GM23338 (cell line): Measurements from ENCODE around the gene ASXL3. TPM values are rescaled to one million over a fixed set of nuclear protein-coding genes. Genes with fewer than 3 reads are reported as not detected.

ENCODE experiments used
- ATAC-seq: fragments of 200-7000 bp; cut with Tn5 transposase; 3 replicates; pipeline ENCODE4 v1.9.1; 2020
- DNase-seq: peaks from one replicate; pipeline ENCODE4 v3.0.0-alpha.2; 2015; ENCODE audit warnings: low spot score
- H2AFZ ChIP-seq: fragments of 200-600 bp; sonication (generic); 2 replicates; pipeline ENCODE4 v1.8.0; 2016; ENCODE audit warnings: antibody characterized with exemption, mild to moderate bottlenecking, moderate library complexity
- H3F3A ChIP-seq: fragments of 200-600 bp; sonication (generic); replicated peaks from 2 replicates; pipeline ENCODE4 v1.8.0; 2017; ENCODE audit warnings: antibody characterized with exemption, mixed run types, low read depth
- H3K27ac ChIP-seq: fragments of 200-600 bp; sonication (generic); 2 replicates; pipeline ENCODE4 v1.6.1; 2016; ENCODE audit warnings: low read depth
- H3K27me3 ChIP-seq: fragments of 200-600 bp; sonication (generic); 2 replicates; pipeline ENCODE4 v1.8.0; 2016; ENCODE audit warnings: mild to moderate bottlenecking, mixed run types, moderate library complexity; ENCODE audit not compliant: insufficient read depth
- H3K36me3 ChIP-seq: fragments of 200-600 bp; sonication (generic); 2 replicates; pipeline ENCODE4 v1.8.0; 2016; ENCODE audit warnings: mild to moderate bottlenecking; ENCODE audit not compliant: insufficient read depth
- H3K4me1 ChIP-seq: fragments of 200-600 bp; sonication (generic); 2 replicates; pipeline ENCODE4 v1.8.0; 2016; ENCODE audit warnings: mild to moderate bottlenecking, moderate library complexity; ENCODE audit not compliant: insufficient read depth
- H3K4me2 ChIP-seq: fragments of 200-600 bp; sonication (generic); 2 replicates; pipeline ENCODE4 v1.7.1; 2017; ENCODE audit warnings: mixed run types
- H3K4me3 ChIP-seq: fragments of 200-600 bp; sonication (generic); 2 replicates; pipeline ENCODE4 v1.6.1; 2016; ENCODE audit warnings: mixed run types
- H3K79me2 ChIP-seq: fragments of 200-600 bp; sonication (generic); replicated peaks from 2 replicates; pipeline ENCODE4 v1.8.0; 2017; ENCODE audit warnings: mild to moderate bottlenecking; ENCODE audit not compliant: insufficient read depth
- H3K9me2 ChIP-seq: fragments of 200-600 bp; sonication (generic); 2 replicates; pipeline ENCODE4 v1.8.0; 2017; ENCODE audit not compliant: insufficient read depth
- H4K20me1 ChIP-seq: fragments of 200-600 bp; sonication (generic); replicated peaks from 2 replicates; pipeline ENCODE4 v1.8.0; 2017; ENCODE audit warnings: mild to moderate bottlenecking; ENCODE audit not compliant: insufficient read depth
- H3K27ac Mint-ChIP-seq: 2 replicates; pipeline ENCODE4 v1.8.0; 2020; ENCODE audit warnings: inconsistent platforms, mild to moderate bottlenecking, moderate library complexity, mixed read lengths
- H3K27me3 Mint-ChIP-seq: 3 replicates; pipeline ENCODE4 v1.8.0; 2022; ENCODE audit warnings: low read depth, mild to moderate bottlenecking, moderate library complexity, mixed read lengths, inconsistent platforms; ENCODE audit not compliant: insufficient read depth, poor library complexity
- H3K36me3 Mint-ChIP-seq: 3 replicates; pipeline ENCODE4 v1.8.0; 2021; ENCODE audit warnings: low read depth, mild to moderate bottlenecking, inconsistent platforms, moderate library complexity, mixed read lengths
- H3K4me1 Mint-ChIP-seq: 3 replicates; pipeline ENCODE4 v1.8.0; 2020; ENCODE audit warnings: mild to moderate bottlenecking, inconsistent platforms, mixed read lengths
- H3K4me3 Mint-ChIP-seq: 3 replicates; pipeline ENCODE4 v1.8.0; 2021; ENCODE audit warnings: moderate library complexity, mild to moderate bottlenecking, inconsistent platforms, mixed read lengths
- H3K9me3 Mint-ChIP-seq: 3 replicates; pipeline ENCODE4 v1.8.0; 2020; ENCODE audit warnings: moderate library complexity, mild to moderate bottlenecking, inconsistent platforms, mixed read lengths
- CREB1 ChIP-seq: fragments of 250-450 bp; sonication (Bioruptor Pico); IDR thresholded peaks from 2 replicates; pipeline ENCODE4 v1.5.0; 2020; ENCODE audit warnings: low read depth, mild to moderate bottlenecking, moderate library complexity
- CTCF ChIP-seq, 2 experiments: fragments of 200-600 bp in 1 of 2; sonication (generic) in 1 of 2; conservative IDR thresholded peaks; 2 replicates each; pipeline versions ENCODE4 v1.5.1 to v1.6.1; 2016 to 2017; ENCODE audit warnings: antibody characterized with exemption in 2 of 2, low read depth in 2 of 2, mild to moderate bottlenecking in 2 of 2, moderate library complexity in 1 of 2
- EZH2 ChIP-seq: fragments of 200-600 bp; sonication (generic); IDR thresholded peaks from one replicate; pipeline ENCODE4 v1.8.0; 2017; ENCODE audit warnings: antibody characterized with exemption, mild to moderate bottlenecking, low read depth; ENCODE audit not compliant: unreplicated experiment
- EZH2phosphoT487 ChIP-seq: fragments of 200-600 bp; sonication (generic); IDR thresholded peaks from one replicate; pipeline ENCODE4 v1.8.1; 2018; ENCODE audit warnings: antibody characterized with exemption; ENCODE audit not compliant: unreplicated experiment
- JUNB ChIP-seq: IDR thresholded peaks from one replicate; pipeline ENCODE4 v1.6.1; 2016; ENCODE audit warnings: antibody characterized with exemption; ENCODE audit not compliant: unreplicated experiment
- NANOG ChIP-seq: IDR thresholded peaks from 2 replicates; pipeline ENCODE4 v1.6.1; 2016; ENCODE audit warnings: antibody characterized with exemption, borderline replicate concordance
- POLR2AphosphoS5 ChIP-seq: IDR thresholded peaks from 2 replicates; pipeline ENCODE4 v1.6.1; 2016; ENCODE audit warnings: antibody characterized with exemption, low read depth
- STAT1 ChIP-seq: IDR thresholded peaks from one replicate; pipeline ENCODE4 v1.6.1; 2016; ENCODE audit warnings: antibody characterized with exemption; ENCODE audit not compliant: unreplicated experiment
- ZNF114 ChIP-seq: fragments of 250-450 bp; sonication (Bioruptor Pico); IDR thresholded peaks from 2 replicates; pipeline ENCODE4 v1.5.0; 2020; ENCODE audit warnings: mild to moderate bottlenecking, moderate library complexity
- ZNF331 ChIP-seq: fragments of 250-450 bp; sonication (Bioruptor Pico); IDR thresholded peaks from 2 replicates; pipeline ENCODE4 v1.5.0; 2020; ENCODE audit warnings: low read depth, mild to moderate bottlenecking, moderate library complexity
- polyA plus RNA-seq: library from polyadenylated mRNA; unstranded; fragments of >200 nt; fragmentation: Nextera tagmentation; extraction: Ambion mirVana; gene quantifications from 2 replicates; pipeline ENCODE4 v1.2.1, GENCODE V29; 2016
- total RNA-seq: library from RNA; depleted of rRNA; stranded (reverse); fragments of >200 nt; shearing (Covaris generic); gene quantifications from 2 replicates; pipeline ENCODE4 v1.2.3, GENCODE V29; 2014
- TF ChIP-seq, protein P1 (sequence below): IDR thresholded peaks from 2 replicates; pipeline ENCODE4 v1.6.1; 2016; ENCODE audit warnings: antibody characterized with exemption
- TF ChIP-seq, protein P2 (sequence below): fragments of 250-450 bp; sonication (Bioruptor Pico); IDR thresholded peaks from 2 replicates; pipeline ENCODE4 v1.5.0; 2020; ENCODE audit warnings: mild to moderate bottlenecking, moderate library complexity
- TF ChIP-seq, protein P3 (sequence below): IDR thresholded peaks from one replicate; pipeline ENCODE4 v1.6.1; 2018; ENCODE audit warnings: antibody characterized with exemption; ENCODE audit not compliant: unreplicated experiment

ASXL3 gene
- total and polyA plus RNA-seq, 2 experiments from 2014 or later: 0.23 to 1.4 TPM

- H3K27ac Mint-ChIP-seq: no peak overlapping the region
- Histone ChIP-seq H4K20me1 (no peaks in the 10 kb centered on the region), H3K79me2 (no peaks in the 10 kb centered on the region), H3K4me3 (no peak overlapping the region), H3F3A (no peaks in the 10 kb centered on the region), H2AFZ (no peak overlapping the region), H3K9me2 (no peaks in the 10 kb centered on the region), H3K27me3 (no peaks in the 10 kb centered on the region), H3K4me1 (peaks cover 5% of the 10 kb centered on the region; the same call in 1 of the 2 replicates), H3K36me3 (no peaks in the 10 kb centered on the region), H3K4me2 (no peak overlapping the region), H3K27ac (no peak overlapping the region)
- DNase-seq (no peak), ATAC-seq (no peak)
- TF ChIP-seq, protein P1, sequence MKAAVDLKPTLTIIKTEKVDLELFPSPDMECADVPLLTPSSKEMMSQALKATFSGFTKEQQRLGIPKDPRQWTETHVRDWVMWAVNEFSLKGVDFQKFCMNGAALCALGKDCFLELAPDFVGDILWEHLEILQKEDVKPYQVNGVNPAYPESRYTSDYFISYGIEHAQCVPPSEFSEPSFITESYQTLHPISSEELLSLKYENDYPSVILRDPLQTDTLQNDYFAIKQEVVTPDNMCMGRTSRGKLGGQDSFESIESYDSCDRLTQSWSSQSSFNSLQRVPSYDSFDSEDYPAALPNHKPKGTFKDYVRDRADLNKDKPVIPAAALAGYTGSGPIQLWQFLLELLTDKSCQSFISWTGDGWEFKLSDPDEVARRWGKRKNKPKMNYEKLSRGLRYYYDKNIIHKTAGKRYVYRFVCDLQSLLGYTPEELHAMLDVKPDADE: no peak
- TF ChIP-seq POLR2AphosphoS5: no peak
- no peak for TF ChIP-seq CREB1
- TF ChIP-seq JUNB: no peak
- TF ChIP-seq, protein P2, sequence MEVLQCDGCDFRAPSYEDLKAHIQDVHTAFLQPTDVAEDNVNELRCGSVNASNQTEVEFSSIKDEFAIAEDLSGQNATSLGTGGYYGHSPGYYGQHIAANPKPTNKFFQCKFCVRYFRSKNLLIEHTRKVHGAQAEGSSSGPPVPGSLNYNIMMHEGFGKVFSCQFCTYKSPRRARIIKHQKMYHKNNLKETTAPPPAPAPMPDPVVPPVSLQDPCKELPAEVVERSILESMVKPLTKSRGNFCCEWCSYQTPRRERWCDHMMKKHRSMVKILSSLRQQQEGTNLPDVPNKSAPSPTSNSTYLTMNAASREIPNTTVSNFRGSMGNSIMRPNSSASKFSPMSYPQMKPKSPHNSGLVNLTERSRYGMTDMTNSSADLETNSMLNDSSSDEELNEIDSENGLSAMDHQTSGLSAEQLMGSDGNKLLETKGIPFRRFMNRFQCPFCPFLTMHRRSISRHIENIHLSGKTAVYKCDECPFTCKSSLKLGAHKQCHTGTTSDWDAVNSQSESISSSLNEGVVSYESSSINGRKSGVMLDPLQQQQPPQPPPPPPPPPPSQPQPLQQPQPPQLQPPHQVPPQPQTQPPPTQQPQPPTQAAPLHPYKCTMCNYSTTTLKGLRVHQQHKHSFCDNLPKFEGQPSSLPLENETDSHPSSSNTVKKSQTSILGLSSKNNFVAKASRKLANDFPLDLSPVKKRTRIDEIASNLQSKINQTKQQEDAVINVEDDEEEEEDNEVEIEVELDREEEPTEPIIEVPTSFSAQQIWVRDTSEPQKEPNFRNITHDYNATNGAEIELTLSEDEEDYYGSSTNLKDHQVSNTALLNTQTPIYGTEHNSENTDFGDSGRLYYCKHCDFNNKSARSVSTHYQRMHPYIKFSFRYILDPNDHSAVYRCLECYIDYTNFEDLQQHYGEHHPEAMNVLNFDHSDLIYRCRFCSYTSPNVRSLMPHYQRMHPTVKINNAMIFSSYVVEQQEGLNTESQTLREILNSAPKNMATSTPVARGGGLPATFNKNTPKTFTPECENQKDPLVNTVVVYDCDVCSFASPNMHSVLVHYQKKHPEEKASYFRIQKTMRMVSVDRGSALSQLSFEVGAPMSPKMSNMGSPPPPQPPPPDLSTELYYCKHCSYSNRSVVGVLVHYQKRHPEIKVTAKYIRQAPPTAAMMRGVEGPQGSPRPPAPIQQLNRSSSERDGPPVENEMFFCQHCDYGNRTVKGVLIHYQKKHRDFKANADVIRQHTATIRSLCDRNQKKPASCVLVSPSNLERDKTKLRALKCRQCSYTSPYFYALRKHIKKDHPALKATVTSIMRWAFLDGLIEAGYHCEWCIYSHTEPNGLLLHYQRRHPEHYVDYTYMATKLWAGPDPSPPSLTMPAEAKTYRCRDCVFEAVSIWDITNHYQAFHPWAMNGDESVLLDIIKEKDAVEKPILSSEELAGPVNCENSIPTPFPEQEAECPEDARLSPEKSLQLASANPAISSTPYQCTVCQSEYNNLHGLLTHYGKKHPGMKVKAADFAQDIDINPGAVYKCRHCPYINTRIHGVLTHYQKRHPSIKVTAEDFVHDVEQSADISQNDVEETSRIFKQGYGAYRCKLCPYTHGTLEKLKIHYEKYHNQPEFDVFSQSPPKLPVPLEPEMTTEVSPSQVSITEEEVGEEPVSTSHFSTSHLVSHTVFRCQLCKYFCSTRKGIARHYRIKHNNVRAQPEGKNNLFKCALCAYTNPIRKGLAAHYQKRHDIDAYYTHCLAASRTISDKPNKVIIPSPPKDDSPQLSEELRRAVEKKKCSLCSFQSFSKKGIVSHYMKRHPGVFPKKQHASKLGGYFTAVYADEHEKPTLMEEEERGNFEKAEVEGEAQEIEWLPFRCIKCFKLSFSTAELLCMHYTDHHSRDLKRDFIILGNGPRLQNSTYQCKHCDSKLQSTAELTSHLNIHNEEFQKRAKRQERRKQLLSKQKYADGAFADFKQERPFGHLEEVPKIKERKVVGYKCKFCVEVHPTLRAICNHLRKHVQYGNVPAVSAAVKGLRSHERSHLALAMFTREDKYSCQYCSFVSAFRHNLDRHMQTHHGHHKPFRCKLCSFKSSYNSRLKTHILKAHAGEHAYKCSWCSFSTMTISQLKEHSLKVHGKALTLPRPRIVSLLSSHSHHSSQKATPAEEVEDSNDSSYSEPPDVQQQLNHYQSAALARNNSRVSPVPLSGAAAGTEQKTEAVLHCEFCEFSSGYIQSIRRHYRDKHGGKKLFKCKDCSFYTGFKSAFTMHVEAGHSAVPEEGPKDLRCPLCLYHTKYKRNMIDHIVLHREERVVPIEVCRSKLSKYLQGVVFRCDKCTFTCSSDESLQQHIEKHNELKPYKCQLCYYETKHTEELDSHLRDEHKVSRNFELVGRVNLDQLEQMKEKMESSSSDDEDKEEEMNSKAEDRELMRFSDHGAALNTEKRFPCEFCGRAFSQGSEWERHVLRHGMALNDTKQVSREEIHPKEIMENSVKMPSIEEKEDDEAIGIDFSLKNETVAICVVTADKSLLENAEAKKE (CRISPR knock-in tag): no peak
- no peak for TF ChIP-seq STAT1
- TF ChIP-seq NANOG: no peak
- TF ChIP-seq EZH2phosphoT487: no peak
- no peak for TF ChIP-seq EZH2
- TF ChIP-seq, protein P3, sequence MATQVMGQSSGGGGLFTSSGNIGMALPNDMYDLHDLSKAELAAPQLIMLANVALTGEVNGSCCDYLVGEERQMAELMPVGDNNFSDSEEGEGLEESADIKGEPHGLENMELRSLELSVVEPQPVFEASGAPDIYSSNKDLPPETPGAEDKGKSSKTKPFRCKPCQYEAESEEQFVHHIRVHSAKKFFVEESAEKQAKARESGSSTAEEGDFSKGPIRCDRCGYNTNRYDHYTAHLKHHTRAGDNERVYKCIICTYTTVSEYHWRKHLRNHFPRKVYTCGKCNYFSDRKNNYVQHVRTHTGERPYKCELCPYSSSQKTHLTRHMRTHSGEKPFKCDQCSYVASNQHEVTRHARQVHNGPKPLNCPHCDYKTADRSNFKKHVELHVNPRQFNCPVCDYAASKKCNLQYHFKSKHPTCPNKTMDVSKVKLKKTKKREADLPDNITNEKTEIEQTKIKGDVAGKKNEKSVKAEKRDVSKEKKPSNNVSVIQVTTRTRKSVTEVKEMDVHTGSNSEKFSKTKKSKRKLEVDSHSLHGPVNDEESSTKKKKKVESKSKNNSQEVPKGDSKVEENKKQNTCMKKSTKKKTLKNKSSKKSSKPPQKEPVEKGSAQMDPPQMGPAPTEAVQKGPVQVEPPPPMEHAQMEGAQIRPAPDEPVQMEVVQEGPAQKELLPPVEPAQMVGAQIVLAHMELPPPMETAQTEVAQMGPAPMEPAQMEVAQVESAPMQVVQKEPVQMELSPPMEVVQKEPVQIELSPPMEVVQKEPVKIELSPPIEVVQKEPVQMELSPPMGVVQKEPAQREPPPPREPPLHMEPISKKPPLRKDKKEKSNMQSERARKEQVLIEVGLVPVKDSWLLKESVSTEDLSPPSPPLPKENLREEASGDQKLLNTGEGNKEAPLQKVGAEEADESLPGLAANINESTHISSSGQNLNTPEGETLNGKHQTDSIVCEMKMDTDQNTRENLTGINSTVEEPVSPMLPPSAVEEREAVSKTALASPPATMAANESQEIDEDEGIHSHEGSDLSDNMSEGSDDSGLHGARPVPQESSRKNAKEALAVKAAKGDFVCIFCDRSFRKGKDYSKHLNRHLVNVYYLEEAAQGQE: no peak
- no peak for TF ChIP-seq ZNF114 (CRISPR knock-in tag)
- TF ChIP-seq CTCF (conservative IDR thresholded peaks at IDR 0.05; ENCODE audit: low read depth in 2 of 2): no peak
- TF ChIP-seq ZNF331 (CRISPR knock-in tag): no peak
- peaks cover 12% of the 10 kb centered on the region for H3K4me1 Mint-ChIP-seq
- no peak overlapping the region for H3K4me3 Mint-ChIP-seq
- H3K27me3 Mint-ChIP-seq: no peaks in the 10 kb centered on the region
- H3K36me3 Mint-ChIP-seq: no peaks in the 10 kb centered on the region
- no peaks in the 10 kb centered on the region for H3K9me3 Mint-ChIP-seq
Observed at GRCh38 chr18:33603454-33603853, 25.4 kb downstream of the ASXL3 start.
